PC-9 (cell line): ENCODE results near the gene PCDH15.
A peak's percentile ranks its signal among the peaks of the same experiment; 100 is the strongest.

Source experiments
- EZH2 ChIP-seq: fragments of 200-600 bp; sonication (generic); IDR thresholded peaks from 2 replicates; pipeline ENCODE4 v1.8.0; 2017; ENCODE audit warnings: antibody characterized with exemption, low read depth
- TF ChIP-seq, protein P1 (sequence below): fragments of 200-600 bp; sonication (generic); conservative IDR thresholded peaks from 2 replicates; pipeline ENCODE4 v1.6.1; 2017; ENCODE audit warnings: mixed run types, antibody characterized with exemption, mild to moderate bottlenecking, moderate library complexity

DNA sequence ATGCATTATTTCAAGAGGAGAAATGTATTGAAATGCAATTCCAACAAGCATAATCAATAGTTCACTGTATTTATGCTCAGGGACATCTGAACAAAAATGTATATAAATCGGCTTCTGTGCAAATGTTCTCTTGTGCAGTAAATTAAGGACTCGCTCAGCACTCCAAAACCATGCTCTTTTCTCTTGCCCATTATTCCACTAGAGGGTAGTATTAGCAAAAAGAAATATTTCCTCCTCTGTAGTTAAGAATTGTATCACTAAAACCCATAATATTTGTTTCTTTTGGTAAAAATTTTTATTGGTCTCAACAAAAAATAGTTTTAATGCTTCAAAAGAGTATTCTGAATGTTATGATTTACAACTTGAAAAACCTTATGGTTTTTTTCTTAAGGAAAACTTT lies 803.1 kb downstream of the PCDH15 start:
- TF ChIP-seq, protein P1, sequence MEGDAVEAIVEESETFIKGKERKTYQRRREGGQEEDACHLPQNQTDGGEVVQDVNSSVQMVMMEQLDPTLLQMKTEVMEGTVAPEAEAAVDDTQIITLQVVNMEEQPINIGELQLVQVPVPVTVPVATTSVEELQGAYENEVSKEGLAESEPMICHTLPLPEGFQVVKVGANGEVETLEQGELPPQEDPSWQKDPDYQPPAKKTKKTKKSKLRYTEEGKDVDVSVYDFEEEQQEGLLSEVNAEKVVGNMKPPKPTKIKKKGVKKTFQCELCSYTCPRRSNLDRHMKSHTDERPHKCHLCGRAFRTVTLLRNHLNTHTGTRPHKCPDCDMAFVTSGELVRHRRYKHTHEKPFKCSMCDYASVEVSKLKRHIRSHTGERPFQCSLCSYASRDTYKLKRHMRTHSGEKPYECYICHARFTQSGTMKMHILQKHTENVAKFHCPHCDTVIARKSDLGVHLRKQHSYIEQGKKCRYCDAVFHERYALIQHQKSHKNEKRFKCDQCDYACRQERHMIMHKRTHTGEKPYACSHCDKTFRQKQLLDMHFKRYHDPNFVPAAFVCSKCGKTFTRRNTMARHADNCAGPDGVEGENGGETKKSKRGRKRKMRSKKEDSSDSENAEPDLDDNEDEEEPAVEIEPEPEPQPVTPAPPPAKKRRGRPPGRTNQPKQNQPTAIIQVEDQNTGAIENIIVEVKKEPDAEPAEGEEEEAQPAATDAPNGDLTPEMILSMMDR = peak; percentile 45
- no peak for TF ChIP-seq EZH2
